NCI-H146 treated with DMSO at 0.1 percent for 48 hours (cell line): ENCODE data around the gene EFNA4.

Source experiments
- DNase-seq: peaks from one replicate; lab custom pipeline; 2025; ENCODE audit not compliant: unreplicated experiment; lab: John Stamatoyannopoulos, UW

Gene EFNA4, protein sequence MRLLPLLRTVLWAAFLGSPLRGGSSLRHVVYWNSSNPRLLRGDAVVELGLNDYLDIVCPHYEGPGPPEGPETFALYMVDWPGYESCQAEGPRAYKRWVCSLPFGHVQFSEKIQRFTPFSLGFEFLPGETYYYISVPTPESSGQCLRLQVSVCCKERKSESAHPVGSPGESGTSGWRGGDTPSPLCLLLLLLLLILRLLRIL

DNA sequence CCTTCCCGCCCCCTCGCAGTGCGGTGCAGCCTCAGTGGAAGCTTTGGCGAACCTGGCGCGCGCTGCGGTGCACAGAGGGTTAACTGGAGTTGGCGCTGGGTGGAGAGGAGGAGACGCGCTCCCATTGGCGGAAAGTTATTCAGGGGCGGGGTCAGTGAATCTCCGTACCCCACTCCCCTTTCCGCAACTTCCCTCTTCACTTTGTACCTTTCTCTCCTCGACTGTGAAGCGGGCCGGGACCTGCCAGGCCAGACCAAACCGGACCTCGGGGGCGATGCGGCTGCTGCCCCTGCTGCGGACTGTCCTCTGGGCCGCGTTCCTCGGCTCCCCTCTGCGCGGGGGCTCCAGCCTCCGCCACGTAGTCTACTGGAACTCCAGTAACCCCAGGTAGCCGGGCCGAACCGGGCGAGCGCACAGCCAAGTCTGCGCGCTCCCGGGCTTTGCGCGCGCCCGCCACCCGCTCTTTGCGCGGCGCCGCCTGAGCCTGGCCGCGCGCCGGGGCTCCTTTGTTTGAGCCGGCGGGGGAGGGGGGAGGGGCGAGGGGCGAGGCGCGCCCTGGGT is at the start of gene EFNA4:
TSS of gene EFNA4 (plus strand) at position 191 of the 561 bp plus-strand sequence. CDS start at position 275, 84 bp downstream.
- peak; percentile 13 for DNase-seq

DNA sequence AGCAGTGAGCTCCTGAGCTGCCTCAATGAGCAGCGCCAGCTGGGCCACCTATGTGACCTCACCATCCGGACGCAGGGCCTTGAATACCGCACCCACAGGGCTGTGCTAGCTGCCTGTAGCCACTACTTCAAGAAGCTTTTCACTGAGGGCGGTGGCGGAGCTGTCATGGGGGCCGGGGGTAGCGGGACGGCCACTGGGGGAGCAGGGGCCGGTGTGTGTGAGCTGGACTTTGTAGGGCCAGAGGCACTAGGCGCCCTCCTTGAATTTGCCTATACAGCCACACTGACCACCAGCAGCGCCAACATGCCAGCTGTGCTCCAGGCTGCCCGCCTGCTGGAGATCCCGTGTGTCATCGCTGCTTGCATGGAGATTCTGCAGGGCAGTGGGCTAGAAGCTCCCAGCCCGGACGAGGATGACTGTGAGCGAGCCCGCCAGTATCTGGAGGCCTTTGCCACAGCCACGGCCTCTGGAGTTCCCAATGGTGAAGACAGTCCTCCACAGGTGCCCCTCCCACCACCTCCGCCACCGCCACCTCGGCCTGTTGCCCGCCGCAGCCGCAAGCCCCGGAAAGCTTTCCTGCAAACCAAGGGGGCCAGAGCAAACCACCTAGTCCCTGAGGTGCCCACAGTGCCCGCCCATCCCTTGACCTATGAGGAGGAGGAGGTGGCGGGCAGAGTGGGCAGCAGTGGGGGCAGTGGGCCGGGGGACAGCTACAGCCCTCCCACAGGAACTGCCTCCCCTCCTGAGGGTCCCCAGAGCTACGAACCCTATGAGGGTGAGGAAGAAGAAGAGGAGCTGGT is 48.6 kb upstream of the EFNA4 start:
- no peak for DNase-seq

DNA sequence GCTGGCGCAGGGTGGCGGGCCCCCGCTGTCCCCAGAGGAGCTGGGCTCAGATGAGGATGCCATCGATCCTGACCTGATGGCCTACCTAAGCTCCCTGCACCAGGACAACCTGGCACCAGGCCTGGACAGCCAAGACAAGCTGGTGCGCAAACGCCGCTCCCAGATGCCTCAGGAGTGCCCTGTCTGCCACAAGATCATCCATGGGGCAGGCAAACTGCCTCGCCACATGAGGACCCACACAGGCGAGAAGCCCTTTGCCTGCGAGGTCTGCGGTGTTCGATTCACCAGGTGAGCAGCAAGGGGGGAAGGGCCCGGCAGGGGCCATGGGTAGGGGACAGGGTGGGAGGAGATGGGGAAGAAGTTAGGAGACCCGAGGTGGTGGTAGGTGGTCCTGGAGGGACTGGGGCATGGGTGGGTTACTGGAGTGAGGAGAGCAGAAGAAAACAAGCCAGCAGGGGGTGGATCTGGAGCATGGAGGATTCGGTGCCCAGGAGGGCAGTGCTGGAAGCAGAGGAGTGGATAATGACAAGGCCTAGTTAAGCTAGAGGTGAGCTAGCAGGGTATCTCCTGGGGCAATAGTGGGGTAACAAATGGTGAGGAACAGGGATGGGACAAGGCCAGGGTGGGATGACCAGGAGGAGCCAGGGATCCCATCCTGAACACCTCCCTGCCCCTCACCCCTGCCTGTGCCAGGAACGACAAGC is 47.9 kb upstream of the EFNA4 start:
- DNase-seq, result no peak

DNA sequence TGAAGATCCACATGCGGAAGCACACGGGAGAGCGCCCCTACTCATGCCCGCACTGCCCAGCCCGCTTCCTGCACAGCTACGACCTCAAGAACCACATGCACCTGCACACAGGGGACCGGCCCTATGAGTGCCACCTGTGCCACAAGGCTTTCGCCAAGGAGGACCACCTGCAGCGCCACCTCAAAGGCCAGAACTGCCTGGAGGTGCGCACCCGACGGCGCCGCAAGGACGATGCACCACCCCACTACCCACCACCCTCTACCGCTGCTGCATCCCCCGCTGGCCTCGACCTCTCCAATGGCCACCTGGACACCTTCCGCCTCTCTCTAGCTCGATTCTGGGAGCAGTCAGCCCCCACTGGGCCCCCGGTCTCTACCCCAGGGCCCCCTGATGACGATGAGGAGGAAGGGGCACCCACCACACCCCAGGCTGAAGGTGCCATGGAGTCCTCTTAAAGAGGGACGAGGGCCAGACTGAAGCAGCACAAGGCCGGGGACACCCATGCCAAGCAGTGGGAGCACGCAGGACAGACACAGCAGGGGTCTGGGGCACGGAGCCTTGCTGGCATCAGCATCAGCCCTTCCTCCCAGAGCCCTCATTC is 47.2 kb upstream of the EFNA4 start:
- DNase-seq, result no peak

DNA sequence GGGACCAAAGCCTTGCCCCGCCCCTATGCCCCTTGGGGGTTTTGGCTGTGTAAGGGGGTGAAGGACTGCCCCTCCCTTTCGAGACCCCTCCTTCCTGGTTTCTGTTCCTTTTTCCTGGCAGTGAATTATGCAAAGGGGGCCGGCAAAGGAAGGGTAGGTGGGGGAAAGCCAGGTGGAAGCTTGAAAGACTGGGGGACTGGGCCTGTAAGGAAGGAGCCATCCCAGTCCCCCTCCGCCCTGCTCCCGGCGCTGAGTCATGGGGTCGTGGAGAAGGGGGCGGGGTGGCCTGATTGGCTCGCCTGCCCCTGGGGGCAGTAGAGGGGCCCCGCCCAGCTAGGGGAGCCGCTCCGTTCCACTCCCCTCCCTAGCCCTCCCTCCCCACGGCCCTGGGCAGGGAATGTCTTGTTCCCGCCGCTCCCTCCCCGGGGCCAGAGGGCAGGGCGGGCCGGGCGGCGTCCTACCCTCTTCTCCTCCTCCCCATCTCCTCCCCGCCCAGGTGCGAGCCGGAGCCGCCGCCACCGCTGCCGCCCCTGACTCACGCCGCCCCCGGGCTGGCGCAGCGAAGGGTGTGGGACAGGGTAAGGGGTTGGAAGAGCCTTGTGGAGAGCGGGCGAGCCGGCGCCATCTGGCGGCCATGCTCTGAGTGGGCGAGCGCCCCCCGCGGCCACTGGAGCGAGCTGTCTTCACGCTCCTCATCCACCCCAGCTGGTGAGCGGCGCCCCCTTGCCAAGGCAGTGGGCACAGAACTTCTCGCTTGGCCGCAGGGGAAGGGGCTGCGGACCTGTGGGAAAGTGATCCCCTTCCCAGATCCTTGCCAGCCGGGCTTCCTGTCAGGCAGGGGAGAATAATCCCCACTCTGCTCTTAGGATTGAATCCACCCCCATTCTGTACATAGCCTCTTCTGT is 46.2 kb upstream of the EFNA4 start:
- peak; percentile 72 for DNase-seq

DNA sequence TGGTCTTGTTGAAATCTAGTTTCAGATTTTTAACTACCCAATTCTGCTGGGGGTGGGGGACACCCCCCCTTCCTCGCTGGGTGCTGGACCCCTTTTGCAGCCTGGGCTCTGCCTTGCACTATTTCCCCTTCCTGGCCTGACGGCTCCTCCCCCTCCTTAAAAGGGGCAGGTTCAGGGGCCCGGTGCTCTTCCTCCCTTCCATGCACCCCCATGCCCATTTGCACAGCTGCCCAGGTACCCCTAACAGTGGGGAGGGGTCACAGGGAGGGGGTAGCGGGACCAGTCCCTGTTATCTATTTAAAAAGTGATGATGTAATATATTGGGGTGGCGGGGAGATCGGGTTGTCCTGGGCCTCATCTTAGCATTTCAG is 45.6 kb upstream of the EFNA4 start:
- DNase-seq, result no peak

DNA sequence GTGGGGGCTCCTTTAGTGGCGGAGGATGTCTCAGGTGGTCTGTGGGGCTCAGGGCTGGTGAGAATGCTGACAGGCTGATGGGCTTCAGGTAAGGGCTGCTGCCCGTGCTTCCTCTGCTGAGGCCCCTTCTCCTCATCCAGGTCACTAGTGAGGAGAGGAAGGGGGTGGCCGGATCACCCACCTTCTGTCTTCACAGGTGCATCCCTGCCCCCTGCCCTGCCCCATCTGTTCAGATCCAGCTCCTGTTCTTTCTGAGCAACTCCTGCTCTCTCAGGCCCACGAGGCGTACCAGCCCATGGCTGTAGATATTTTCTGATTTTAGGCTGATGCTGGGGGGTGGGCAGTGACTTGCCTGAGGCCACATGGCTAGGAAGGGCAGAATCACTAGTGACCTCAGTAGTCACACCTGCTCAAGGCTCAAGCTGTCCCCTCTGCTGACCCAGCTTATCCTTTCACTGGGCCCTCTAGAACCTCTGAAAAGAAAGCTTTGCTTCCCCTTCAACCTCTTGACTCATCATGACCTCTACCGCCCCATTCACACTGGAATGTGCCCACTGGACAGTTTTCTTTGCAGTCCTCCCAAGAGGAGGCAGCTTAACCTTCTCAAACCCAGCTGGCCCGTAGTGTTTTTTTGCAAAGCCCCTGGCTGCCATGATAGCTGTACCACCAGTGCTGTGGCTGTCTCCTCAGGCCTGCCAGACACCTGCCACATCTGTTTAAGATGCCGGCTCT is 44.8 kb upstream of the EFNA4 start:
- no peak for DNase-seq

DNA sequence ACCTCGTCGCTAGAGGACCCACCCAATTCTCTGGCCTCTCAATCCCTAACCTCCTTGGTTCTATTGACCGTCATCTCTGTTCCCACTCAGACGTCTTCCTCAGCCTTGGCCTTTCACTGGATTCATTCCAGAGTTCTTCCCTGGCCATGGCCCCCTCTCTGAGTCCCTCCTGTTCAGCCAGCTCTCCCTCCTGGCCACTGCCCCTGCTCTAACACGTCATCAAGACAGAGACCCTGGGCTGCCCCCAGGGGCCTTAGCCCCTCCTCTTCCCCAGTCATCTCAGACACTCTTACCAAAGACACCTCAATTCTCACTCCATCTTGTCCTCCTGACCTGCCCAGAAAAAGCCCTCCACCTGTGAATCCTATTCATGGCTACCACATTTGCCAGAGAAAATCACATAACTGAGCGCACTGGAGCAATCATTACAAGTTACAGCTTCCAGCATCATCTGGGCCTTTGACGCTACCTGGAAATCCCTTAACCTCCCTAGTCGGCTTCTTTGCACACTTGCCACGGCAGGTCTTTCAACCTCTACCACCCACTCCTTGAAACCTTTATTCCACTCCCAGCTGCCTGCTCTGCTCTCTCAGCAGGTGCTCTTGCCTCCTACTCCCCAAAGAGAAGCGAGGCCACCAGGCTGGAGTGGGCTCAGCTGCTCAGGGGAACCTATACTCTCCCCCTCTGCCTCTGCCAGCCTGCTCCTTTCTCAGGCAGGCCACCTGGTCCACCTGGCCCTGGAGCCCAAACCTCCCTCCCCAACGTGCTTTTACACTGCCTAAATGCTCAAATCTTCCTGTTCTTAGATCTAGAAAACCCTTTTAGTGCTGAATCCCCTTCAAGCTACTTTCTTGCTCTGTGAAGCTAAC is 43.9 kb upstream of the EFNA4 start:
- no peak for DNase-seq

DNA sequence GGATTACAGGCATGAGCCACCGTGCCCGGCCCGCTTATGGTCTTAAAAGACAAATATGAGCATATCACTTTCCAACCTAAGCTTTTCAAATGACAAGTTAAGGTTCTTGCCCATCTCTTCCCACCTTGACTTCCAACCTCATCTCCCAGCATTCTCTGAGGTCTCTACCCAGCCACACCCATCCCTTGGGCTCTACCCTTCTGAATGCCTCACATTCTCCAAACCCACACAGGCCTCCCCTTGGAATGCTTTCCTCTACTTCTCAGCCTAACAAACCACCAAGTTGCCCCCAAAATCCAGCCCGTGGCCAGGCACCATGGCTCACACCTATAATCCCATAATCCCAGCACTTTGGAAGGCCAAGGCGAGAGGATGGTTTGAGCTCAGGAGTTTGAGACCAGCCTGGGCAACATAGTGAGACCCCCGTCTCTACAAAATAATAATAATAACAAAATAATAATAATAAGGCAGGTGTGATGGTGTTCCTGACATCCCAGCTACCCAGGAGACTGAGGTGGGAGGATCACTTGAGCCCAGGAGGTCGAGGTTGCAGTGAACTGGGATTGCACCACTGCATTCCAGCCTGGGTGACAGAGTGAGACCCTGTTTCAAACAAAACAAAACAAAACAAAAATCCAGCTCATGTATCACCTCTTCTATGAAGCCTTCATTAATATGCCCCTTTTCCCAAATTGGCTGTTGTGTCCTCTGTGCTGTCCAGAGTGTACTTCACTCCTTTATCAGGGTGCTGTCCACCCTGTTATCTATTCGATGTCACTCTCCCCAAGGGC is 41.2 kb upstream of the EFNA4 start:
- no peak for DNase-seq

DNA sequence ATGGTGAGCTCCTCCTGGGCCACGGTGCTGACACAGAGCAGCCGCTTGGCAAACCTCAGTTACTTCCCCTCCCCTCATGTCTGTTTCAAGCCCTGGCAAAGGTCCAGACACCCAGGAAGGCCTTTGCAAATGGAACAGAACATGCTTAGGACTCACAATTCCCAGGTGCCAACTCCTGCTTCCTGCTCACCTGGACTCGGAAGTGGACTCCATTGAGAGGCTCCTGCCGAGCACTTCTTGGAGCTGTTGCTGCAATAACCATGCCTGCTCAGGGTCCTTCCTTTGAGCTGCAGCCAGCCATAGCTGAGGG is 40.7 kb upstream of the EFNA4 start:
- DNase-seq, result no peak

DNA sequence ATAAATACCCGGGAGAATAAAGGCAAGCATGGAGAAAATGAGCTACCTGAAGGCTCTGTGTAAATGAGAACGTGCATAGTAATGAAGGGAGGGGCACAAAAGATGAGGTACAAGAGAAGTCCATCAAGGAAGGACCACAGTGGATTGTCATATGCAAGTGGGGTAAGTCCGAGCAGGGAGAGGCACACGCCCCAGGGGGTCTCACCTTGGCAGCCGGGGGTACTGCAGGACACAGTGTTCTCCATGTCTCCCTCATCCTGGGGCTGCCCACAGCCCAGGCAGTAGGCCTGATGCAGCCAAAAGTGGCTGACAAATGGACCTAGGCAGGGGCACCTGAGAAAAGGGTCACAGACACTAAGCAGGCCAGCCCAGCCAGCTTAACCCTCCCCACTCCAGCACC is 39.9 kb upstream of the EFNA4 start:
- DNase-seq, result no peak

DNA sequence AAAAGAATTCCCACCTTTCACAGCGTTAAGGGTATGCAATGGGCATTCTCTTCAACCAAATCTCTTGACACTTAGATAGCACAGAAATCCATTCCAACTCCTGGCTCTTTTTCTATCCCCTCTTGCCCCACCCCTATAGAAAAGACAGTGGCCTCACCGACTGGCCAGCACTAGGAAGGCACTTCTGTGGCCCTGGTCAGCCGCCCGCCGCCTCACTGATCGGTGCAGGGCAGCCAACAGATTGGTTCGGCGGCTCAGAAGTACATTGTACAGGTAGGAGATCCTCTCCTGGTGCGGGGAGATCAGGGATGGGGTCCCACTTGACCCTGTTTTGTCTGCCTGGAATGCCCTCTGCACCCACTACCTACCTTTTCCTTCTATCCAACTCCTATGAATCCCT is 39.2 kb upstream of the EFNA4 start:
- no peak for DNase-seq

DNA sequence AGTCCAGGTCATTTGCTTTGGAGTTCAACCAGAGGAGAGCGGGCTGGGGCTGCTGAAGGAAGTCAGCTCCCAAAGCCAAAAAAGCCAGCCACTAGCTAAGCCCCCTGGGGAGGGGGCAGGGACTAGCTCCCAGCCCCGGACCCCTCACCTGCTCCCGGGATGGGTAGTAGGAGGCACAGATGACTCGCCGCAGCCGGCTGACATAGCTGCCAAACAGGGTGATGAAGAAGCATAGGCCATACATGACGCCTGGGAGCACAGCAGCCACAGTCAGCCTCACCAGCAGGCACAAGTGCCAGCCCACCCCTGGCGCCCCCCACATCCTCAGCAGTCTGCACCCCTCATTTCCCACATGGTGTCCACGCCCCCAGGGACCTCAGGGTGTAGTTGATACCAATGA is 37.4 kb upstream of the EFNA4 start:
- DNase-seq, result no peak

DNA sequence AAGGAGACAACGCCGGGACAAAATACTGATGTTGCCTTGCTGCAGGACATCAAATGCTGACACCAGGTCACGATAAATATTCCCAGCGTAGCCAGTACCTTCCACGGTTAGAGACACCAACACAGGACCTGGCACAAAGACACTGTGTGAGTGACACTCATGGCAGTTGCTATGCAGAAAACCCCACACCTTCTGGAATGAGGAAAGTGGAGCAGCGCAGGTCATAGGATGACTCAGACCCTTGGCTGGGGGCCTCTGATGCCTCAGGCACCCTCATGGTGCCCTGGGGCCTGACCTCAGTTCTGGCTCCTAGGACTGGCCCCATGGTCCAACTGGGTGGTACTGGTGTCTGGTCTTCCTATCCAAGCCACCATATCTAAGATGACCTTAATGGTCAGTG is 37.0 kb upstream of the EFNA4 start:
- no peak for DNase-seq

DNA sequence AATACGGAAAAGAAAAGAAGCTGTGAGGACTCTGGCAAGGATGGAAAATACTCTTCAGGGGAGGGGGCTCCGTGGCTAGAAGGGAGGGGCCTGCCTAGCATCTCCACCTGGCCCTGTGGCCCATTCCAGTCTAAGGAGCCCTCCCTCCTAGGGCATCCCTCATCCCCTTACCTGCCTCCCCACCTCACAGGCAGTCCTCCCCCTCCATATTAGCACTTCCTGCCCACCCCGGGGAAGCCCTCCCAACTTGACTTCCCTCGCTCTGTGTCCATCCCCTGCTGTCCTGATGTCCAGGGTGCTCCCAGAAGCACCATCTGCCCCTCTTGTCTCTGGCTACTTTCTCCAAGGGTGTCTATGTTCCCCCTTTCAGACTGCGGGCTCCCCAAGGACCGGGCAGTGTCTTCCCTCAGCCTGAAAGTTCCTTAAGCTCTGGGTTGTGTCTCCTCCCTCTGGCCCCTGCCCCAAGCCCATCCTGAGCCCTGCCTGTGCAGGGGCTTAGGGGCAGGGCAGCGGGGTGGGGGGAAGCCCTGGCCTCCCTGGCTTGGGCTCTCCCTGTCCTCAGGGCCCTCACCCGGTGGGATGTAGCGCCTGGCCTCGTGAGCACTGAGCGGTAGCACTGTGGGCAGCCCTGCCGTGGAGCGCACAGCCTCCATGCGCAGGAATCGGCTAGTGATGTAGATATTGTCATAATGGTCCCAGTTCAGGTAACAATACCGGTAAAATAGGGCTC is 33.9 kb upstream of the EFNA4 start:
- no peak for DNase-seq

DNA sequence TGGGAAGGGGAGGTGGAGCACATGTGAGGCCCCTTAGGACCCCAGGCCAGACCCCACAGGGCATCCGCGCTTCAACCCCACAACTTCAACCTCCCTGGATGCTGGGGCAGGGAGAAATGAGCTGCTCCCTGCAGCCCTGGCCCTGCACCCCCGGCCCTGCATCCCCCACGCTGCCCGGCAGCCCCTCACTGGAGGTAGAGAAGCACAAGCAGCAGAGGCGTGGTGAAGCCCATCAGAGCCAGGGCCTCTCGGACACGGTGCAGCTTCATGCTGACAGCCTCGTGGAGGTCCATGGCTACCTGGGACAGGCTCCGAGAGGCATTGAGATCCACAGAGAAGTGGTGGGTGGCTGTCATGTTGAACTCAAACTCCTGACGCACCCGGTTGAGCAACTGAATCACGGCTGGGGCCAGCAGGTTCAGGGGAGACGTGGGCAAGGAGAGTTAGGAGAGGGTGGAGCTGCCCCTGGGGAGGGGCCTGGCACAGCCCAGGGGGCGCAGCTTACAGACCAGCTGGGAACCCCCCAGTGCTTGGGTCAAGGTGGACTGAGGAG is 33.2 kb upstream of the EFNA4 start:
- DNase-seq, result no peak

DNA sequence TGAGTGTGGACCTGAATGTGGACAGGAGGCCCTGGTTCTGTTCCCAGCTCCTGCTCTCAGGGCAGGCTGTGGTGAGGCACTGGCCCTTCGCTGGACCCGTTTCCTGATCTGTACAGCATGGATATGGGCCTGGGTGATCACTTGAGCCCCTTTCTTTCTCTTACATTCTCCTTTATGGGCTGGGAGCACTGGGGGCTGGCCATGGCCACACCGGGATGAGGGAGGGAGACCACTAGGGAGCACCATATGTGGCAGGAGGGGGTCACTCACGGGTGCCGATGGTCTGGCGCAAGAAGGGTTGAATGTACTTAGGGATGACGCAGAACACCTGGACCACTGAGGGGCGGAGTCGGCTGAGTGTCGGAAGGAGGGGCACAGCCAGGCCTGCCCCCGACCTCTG is 32.6 kb upstream of the EFNA4 start:
- no peak for DNase-seq
